KMS-11 (cell line): ENCODE results near the gene SCRN1.

ENCODE experiments used
- H2AFZ ChIP-seq: fragments of 200-600 bp; sonication (generic); 2 replicates; pipeline ENCODE4 v1.6.1; 2016; ENCODE audit warnings: antibody characterized with exemption, mixed run types, low read depth
- H3K27ac ChIP-seq: fragments of 200-600 bp; sonication (generic); 2 replicates; pipeline ENCODE4 v1.6.1; 2016; ENCODE audit warnings: mild to moderate bottlenecking, mixed run types
- H3K27me3 ChIP-seq: fragments of 200-600 bp; sonication (generic); 2 replicates; pipeline ENCODE4 v1.6.1; 2017; ENCODE audit warnings: mild to moderate bottlenecking, low read depth, mixed run types, moderate library complexity; ENCODE audit not compliant: insufficient read depth
- H3K36me3 ChIP-seq: fragments of 200-600 bp; sonication (generic); 2 replicates; pipeline ENCODE4 v1.6.1; 2017; ENCODE audit warnings: mild to moderate bottlenecking, mixed run types; ENCODE audit not compliant: insufficient read depth
- H3K4me1 ChIP-seq: fragments of 200-600 bp; sonication (generic); 2 replicates; pipeline ENCODE4 v1.6.1; 2016; ENCODE audit warnings: mild to moderate bottlenecking, low read depth, mixed run types; ENCODE audit not compliant: poor library complexity, severe bottlenecking
- H3K4me2 ChIP-seq: fragments of 200-600 bp; sonication (generic); 2 replicates; pipeline ENCODE4 v1.7.0; 2016; ENCODE audit warnings: mild to moderate bottlenecking, mixed run types
- H3K4me3 ChIP-seq: fragments of 200-600 bp; sonication (generic); IDR thresholded peaks from 2 replicates; pipeline ENCODE4 v1.6.1; 2017; ENCODE audit warnings: low read depth, low read length, mixed read lengths; ENCODE audit not compliant: insufficient read depth
- H3K79me2 ChIP-seq: fragments of 200-600 bp; sonication (generic); 2 replicates; pipeline ENCODE4 v1.6.1; 2016; ENCODE audit warnings: low read depth, mixed run types; ENCODE audit not compliant: insufficient read depth
- H3K9ac ChIP-seq: fragments of 200-600 bp; sonication (generic); 2 replicates; pipeline ENCODE4 v1.6.1; 2016; ENCODE audit warnings: mild to moderate bottlenecking, mixed run types
- H4K20me1 ChIP-seq: fragments of 200-600 bp; sonication (generic); 2 replicates; pipeline ENCODE4 v1.6.1; 2016; ENCODE audit warnings: mild to moderate bottlenecking, mixed run types; ENCODE audit not compliant: insufficient read depth
- TF ChIP-seq, protein P1 (sequence below): fragments of 200-600 bp; sonication (generic); conservative IDR thresholded peaks from 2 replicates; pipeline ENCODE4 v1.6.1; 2017; ENCODE audit warnings: low read depth, mild to moderate bottlenecking, antibody characterized with exemption, low read length, moderate library complexity, mixed read lengths

SCRN1 gene

GRCh38 chr7:29926741-29927140 is 62.9 kb downstream of the SCRN1 start:
- Histone ChIP-seq H3K79me2 (no peaks in the 10 kb centered on the region), H4K20me1 (no peaks in the 10 kb centered on the region), H3K27ac (no peak overlapping the region), H3K4me1 (no peaks in the 10 kb centered on the region), H3K36me3 (no peaks in the 10 kb centered on the region), H3K4me2 (no peak overlapping the region), H3K9ac (no peak overlapping the region), H2AFZ (no peak overlapping the region), H3K27me3 (no peaks in the 10 kb centered on the region), H3K4me3 (no peak overlapping the region)
- TF ChIP-seq, protein P1, sequence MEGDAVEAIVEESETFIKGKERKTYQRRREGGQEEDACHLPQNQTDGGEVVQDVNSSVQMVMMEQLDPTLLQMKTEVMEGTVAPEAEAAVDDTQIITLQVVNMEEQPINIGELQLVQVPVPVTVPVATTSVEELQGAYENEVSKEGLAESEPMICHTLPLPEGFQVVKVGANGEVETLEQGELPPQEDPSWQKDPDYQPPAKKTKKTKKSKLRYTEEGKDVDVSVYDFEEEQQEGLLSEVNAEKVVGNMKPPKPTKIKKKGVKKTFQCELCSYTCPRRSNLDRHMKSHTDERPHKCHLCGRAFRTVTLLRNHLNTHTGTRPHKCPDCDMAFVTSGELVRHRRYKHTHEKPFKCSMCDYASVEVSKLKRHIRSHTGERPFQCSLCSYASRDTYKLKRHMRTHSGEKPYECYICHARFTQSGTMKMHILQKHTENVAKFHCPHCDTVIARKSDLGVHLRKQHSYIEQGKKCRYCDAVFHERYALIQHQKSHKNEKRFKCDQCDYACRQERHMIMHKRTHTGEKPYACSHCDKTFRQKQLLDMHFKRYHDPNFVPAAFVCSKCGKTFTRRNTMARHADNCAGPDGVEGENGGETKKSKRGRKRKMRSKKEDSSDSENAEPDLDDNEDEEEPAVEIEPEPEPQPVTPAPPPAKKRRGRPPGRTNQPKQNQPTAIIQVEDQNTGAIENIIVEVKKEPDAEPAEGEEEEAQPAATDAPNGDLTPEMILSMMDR = no peak

GRCh38 chr7:29926216-29926615 is 63.4 kb downstream of the SCRN1 start:
- Histone ChIP-seq H3K4me2 (no peak overlapping the region), H2AFZ (no peak overlapping the region), H4K20me1 (no peaks in the 10 kb centered on the region), H3K4me3 (no peak overlapping the region), H3K9ac (no peak overlapping the region), H3K4me1 (peaks cover 2% of the 10 kb centered on the region), H3K27me3 (no peaks in the 10 kb centered on the region), H3K79me2 (no peaks in the 10 kb centered on the region), H3K36me3 (no peaks in the 10 kb centered on the region), H3K27ac (no peak overlapping the region)
- TF ChIP-seq, protein P1 = no peak

GRCh38 chr7:29924684-29925083 is 64.9 kb downstream of the SCRN1 start:
- Histone ChIP-seq H3K36me3 (no peaks in the 10 kb centered on the region), H3K4me3 (no peak overlapping the region), H3K9ac (no peak overlapping the region), H3K27ac (no peak overlapping the region), H3K4me2 (no peak overlapping the region), H2AFZ (no peak overlapping the region), H3K4me1 (peaks cover 4% of the 10 kb centered on the region), H3K79me2 (no peaks in the 10 kb centered on the region), H3K27me3 (no peaks in the 10 kb centered on the region), H4K20me1 (no peaks in the 10 kb centered on the region)
- TF ChIP-seq, protein P1 = no peak

- peaks cover 4% of the 10 kb centered on the region for H3K4me1 ChIP-seq
- H3K27me3 ChIP-seq = no peaks in the 10 kb centered on the region
Measured at GRCh38 chr7:29924006-29924405, 65.6 kb downstream of the SCRN1 start.

More at GRCh38 chr7:29924006-29924405, 65.6 kb downstream of the SCRN1 start:
- no peaks in the 10 kb centered on the region for H3K36me3 ChIP-seq
- H3K79me2 ChIP-seq = no peaks in the 10 kb centered on the region
- H3K4me2 ChIP-seq = no peak overlapping the region
- H4K20me1 ChIP-seq = no peaks in the 10 kb centered on the region
- TF ChIP-seq, protein P1 = no peak
- no peak overlapping the region for H2AFZ ChIP-seq
- H3K27ac ChIP-seq = no peak overlapping the region
- no peak overlapping the region for H3K9ac ChIP-seq
- H3K4me3 ChIP-seq = no peak overlapping the region
